NCI-H128 (cell line): Measurements from ENCODE around the gene CYP26B1.
"Not testable (repeated sequence)": the region's sequence is repeated elsewhere in the genome, so short reads cannot be mapped to it uniquely, and the experiment has no call there.

Source experiments
- DNase-seq: peaks from one replicate; lab custom pipeline; 2025; ENCODE audit not compliant: unreplicated experiment; lab: John Stamatoyannopoulos, UW

Gene CYP26B1

GRCh38 chr2:72112401-72112800, 35.3 kb downstream of the CYP26B1 start:
- no peak for DNase-seq

DNA sequence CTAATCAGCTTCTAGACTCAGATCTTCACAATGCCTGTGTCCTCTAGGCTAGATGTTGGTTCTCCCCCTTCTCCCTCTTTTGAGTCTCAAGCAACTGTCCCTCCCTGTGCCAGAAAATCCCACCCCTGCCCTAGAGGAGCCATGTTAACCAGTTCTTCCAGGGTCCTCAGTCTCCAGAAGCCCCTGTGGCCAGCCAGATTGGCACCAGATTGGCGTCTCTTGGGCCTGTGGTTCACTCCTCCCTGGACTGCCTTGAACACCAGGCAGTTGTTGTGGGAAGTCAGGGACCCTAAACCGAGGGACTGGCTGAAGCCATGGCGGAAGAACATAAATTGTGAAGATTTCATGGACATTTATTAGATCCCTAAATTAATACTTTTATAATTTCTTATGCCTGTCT, 36.6 kb downstream of the CYP26B1 start:
- DNase-seq = no peak

GRCh38 chr2:72109904-72110303, 37.8 kb downstream of the CYP26B1 start:
- DNase-seq = no peak

GRCh38 chr2:72109291-72109690, 38.4 kb downstream of the CYP26B1 start:
- no peak for DNase-seq

- DNase-seq = no peak
Measured at GRCh38 chr2:72108121-72108520, 39.5 kb downstream of the CYP26B1 start.

GRCh38 chr2:72106978-72107377, 40.7 kb downstream of the CYP26B1 start:
- no peak for DNase-seq

DNA sequence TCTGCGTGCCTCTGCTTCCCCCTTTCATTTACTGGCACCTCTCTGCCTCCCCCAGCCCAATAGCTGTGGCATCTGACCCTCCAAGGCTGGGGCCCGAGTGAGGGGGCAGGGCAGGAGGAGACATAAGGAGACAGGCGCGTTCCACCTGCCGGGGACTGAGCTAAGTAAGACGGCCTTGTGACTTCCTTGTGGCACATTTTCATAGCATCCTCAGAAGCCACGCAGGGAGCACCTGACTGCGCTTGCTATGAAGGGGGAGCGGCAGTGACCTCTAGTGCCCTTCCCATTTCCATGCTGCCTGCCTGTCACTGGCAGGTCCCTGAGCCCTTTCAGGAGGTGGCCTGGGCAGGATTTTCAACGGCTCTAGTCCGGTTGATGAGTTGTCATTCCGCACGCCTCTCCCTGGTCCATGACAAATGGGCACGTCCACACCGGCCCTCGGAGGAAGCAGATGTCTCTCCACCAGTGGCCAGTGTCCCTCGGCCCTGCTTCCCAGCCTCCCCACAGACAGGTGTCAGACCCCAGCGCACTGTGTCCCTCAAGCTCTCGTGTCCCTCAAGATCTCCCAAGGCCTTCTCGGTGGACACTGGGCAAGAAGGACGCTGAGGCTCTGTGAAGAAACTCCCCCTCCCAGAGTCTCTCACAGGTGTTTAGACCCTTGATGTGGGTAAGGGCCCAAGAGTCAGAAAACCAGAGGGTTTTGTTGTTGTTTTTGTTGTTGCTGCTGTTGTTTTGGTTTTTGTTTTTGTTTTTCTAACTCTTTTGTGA, 42.7 kb downstream of the CYP26B1 start:
- DNase-seq = no peak

GRCh38 chr2:72103690-72104089, 44.0 kb downstream of the CYP26B1 start:
- no peak for DNase-seq

DNA sequence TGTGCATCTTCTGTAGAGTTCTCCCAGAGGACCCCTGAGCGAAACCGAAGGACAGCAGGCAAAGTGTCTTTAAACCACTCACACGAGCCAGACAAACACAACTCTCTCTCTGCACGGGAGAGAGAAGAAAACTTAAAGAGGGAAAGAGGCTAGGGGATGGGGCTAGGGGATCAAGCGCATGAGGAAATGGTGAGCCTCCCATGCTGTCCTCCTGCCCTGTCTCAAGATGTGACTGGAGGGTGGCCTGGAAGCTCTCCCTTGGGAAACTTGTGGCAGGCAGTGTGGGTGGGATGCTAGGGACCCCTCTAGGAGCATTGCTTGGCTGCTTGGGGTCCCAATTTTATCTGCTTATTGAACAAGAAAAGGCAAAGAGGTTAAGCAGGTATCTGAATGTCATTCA, 44.5 kb downstream of the CYP26B1 start:
- no peak for DNase-seq

GRCh38 chr2:72098935-72099334, 48.7 kb downstream of the CYP26B1 start:
- no peak for DNase-seq

- no peak for DNase-seq
Measured at GRCh38 chr2:72097276-72097675, 50.4 kb downstream of the CYP26B1 start.

GRCh38 chr2:72096181-72096580, 51.5 kb downstream of the CYP26B1 start:
- no peak for DNase-seq

DNA sequence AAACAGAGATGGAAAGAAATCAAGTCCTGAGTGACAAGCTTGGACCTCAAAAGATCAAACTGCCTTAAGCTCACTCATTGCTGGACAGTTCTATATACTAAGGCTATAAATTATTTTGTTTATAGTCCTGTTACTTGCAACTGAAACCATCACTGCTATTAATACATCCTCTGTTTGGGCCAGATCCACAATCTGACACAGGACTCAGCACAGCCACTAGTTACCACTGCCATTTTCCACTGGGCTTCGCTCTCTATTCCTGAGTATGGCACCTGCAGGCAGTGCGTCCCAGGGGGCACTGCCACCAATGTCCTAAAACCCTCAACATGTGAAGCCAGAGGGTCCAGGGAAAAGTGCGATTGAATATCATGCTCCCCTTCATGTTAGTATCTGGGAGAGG, 52.3 kb downstream of the CYP26B1 start:
- no peak for DNase-seq

DNA sequence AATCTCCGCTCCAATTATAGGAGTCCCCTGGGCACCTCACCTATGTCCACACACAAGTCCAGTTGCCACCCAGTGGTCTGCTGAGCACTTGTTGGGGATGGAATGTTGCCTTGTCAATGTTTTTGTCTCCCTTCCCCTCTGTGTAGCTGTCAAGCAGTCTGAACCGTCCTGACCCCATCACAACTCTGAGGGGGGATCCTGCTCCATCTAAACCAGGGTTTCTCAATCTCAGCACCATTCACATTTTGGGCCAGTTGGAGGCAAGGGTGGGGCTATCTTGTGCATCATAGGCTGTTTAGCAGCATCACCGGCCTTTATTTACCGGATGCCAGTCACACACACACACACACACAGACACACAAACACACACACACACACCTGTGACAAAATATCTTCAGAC, 53.0 kb downstream of the CYP26B1 start:
- DNase-seq = no peak

GRCh38 chr2:72092111-72092510, 55.6 kb downstream of the CYP26B1 start:
- no peak for DNase-seq

DNA sequence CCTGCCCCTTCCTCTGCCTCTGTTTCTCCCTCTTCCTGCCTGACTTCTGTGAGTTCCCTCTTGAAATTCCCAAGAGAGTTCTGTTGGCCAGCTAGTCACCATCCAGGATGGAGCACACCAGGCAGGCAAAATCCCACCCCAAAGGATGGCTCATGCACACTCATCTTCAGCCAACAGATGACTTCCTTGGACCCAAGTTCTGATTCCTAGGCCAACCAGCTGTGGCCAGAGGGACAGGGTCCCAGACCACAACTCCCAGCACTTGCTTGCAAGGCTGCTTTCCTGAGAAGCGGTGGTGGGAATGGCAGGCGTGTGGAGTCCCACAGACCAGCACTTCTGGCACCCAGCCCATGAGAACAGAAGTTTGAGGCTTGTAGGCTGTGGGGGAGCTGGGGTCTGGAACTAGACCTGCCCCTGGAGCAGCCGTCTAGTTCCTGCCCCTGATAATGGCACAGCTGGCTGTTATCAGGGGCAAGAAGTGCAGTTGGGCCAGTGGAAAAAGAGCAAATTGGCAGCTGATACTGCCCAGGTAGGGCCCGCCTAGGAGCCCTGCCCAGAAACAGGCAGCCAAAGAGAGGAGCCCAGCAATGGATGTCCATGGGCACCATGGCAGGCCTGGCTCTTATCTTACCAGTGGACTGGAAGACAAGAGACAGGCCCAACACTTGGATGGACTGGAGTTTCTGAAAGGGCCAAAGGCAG, 56.7 kb downstream of the CYP26B1 start:
- DNase-seq = no peak

- no peak for DNase-seq
Measured at GRCh38 chr2:72090271-72090720, 57.4 kb downstream of the CYP26B1 start.

- DNase-seq = no peak
Measured at GRCh38 chr2:72089537-72089936, 58.1 kb downstream of the CYP26B1 start.

DNA sequence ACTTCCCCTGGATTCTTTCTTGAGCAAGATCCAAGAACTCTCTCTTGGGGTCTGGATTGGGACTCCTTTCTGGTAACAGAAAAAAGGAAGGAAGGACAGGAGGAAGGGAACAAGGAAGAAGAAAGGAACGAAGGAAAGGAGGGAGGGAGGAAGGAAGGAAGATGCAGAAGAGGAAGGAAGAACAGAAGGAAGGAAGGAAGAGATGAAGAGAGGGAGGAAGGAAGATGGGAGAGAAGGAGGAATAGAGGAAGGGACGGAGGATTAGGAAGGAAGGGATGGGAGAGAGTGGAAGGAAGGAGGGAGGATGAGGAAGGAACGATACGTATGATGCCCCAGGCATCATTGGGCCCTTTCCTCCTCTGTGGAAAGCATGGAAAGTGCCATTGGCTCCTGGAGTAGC, 58.6 kb downstream of the CYP26B1 start:
- no peak for DNase-seq

GRCh38 chr2:72086871-72087633, 60.6 kb downstream of the CYP26B1 start:
- DNase-seq = not testable (repeated sequence)

DNA sequence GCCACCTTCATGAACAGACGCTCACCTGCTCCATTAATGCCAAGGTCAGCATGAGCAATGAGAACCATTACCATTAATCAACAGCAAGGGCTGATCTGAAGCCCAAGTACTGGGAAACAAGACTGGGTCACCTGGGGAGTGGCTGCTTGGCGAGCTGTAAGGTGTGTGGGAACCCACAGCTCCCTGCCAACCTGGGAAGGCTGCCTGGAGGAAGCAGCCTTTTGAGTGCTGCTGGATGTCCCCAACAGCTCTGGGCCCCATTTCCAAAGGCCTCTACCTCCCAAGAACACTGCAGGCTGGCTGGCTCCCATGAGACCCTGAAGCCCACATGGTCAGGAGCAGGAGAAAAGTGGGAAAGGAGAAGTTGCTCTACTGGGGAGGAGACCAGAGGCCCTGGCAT, 62.1 kb downstream of the CYP26B1 start:
- DNase-seq = no peak

DNA sequence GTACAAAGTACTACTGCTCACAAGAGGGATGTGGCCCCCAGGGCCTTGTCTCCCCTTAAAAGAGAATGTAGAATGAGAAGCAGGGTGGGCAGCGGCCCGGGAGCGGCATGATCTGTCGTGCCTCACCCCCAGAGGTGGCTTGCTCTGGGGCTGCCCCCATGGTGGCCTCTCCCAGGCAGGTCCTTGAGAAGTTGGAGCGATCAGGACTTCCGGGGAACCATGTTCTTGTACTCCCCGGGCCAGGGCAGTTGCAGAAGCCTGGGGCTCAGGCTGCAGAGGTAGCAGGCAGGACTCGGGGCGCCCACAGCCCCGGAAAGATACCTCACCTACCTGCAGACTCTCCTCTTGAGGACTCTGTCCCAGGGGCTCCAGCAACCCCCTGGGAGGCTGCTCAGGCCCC, 62.6 kb downstream of the CYP26B1 start:
- no peak for DNase-seq
